NCI-H2196 treated with DMSO at 0.1 percent for 48 hours (cell line): ENCODE data around the gene IQCM.

ENCODE experiments used
- DNase-seq: peaks from one replicate; lab custom pipeline; 2025; ENCODE audit not compliant: unreplicated experiment; lab: John Stamatoyannopoulos, UW

Gene IQCM

DNA sequence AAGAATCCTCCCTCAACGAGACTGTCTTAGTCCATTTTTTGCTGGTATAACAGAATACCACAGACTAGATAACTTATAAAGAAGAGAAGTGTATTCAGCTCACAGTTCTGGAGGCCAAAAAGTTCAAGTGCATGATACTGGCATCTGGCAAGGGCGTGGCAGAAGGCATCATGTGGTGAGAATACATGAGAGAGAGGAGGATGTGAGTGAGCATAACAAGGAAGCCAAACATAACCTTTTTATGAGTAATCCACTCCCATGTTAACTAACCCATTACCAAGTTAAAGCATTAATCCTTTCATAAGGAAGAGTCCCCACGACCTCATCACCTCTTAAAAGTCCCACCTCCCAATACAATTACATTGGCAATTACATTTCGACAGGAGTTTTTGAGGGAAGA lies 504.6 kb downstream of the IQCM start:
- no peak for DNase-seq

DNA sequence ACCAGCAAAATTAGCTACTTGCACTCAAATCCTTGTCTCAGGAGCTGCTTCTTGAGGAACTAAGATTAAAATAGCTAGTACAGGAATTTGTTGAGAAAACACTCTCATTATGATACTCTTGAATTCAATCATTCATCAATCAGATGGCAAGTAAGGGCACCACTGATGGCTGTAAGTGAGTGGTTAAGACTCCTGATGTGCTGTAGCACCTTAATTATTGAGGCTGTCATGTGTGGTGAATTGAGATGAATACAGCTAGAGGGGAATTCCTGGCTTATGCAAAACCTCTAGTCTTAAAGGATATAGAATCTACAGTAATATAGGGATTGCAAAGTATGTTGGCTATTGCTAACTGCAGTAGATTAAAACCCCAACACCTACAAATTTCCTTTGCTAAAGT lies 509.1 kb downstream of the IQCM start:
- DNase-seq: no peak
